Right lobe of liver (tissue), 4 donors: ENCODE data around the gene GNB5.

Experiments used
- CTCF ChIP-seq, 4 donors: fragments of 200-600 bp in 3 of 4; fragments of 450-650 bp in 1 of 4; IDR thresholded peaks; one replicate each; pipeline versions ENCODE4 v1.5.1 to v1.8.0; 2016 to 2022; ENCODE audit warnings: antibody characterized with exemption in 4 of 4, mild to moderate bottlenecking in 2 of 4
- POLR2A ChIP-seq: fragments of 450-650 bp; IDR thresholded peaks from one replicate; pipeline ENCODE4 v1.6.1; 2017; ENCODE audit warnings: antibody characterized with exemption, mild to moderate bottlenecking
- donor health status: DM: no; HTN: no; CAD: no.
- donor health status: DM: no; HTN: no; CAD: no.
- donor health status: DM: no; HTN: yes; CAD: no.

- TF ChIP-seq CTCF (IDR thresholded peaks at IDR 0.05) (no peak), POLR2A (no peak)
Measured at GRCh38 chr15:52221730-52222129, 30.5 kb upstream of the GNB5 start.
